Esophagus squamous epithelium (tissue), 5 donors: ENCODE results near the gene MTF2. TPM values are rescaled to one million over a fixed set of nuclear protein-coding genes. Genes with fewer than 3 reads are reported as not detected.

ENCODE experiments used
- DNase-seq: peaks from one replicate; lab custom pipeline; 2025; lab: John Stamatoyannopoulos, UW
- H3K27ac ChIP-seq, 4 donors: fragments of 200-600 bp; sonication (generic); one replicate each; pipeline ENCODE4 v1.5.1; 2016 to 2019; ENCODE audit warnings: mild to moderate bottlenecking in 1 of 4
- H3K27me3 ChIP-seq, 4 donors: fragments of 200-600 bp; sonication (generic); 1 replicate in 3 of 4; 2 replicates in 1 of 4; pipeline versions ENCODE4 v1.5.1 to v1.6.0; 2017 to 2021; ENCODE audit warnings: antibody characterized with exemption in 1 of 4
- H3K36me3 ChIP-seq, 3 donors: fragments of 200-600 bp; sonication (generic); one replicate each; pipeline ENCODE4 v1.5.1; 2016 to 2019
- H3K4me1 ChIP-seq, 3 donors: fragments of 200-600 bp; sonication (generic); one replicate each; pipeline ENCODE4 v1.5.1; 2017 to 2019
- H3K4me3 ChIP-seq, 4 donors: fragments of 200-600 bp; sonication (generic); 1 replicate in 3 of 4; 2 replicates in 1 of 4; pipeline ENCODE4 v1.5.1; 2016 to 2019; ENCODE audit warnings: mild to moderate bottlenecking in 2 of 4, moderate library complexity in 1 of 4
- H3K9me3 ChIP-seq, 3 donors: fragments of 200-600 bp; sonication (generic); one replicate each; pipeline ENCODE4 v1.5.1; 2016 to 2019
- POLR2A ChIP-seq, 4 donors: fragments of 450-650 bp; IDR thresholded peaks; one replicate each; pipeline ENCODE4 v1.6.1; 2017; ENCODE audit warnings: antibody characterized with exemption in 4 of 4, mild to moderate bottlenecking in 4 of 4, moderate library complexity in 3 of 4
- WGBS, 2 donors: methylation state at CpG; one replicate each; pipeline ENCODE4 v1.1.5; 2018; 5-methylcytosine and 5-hydroxymethylcytosine counted together
- intact Hi-C: fragments of 100-400 bp; cut with DNase I; formaldehyde crosslinking; loops from one replicate; pipeline ENCODE4 v1.15.0; 2022
- total RNA-seq, 4 donors: library from RNA; depleted of rRNA; stranded (reverse); fragments of >200 nt; gene quantifications; one replicate each; pipeline ENCODE4 v1.1.0, GENCODE V29; 2016
- TF ChIP-seq, protein P1 (sequence below), 6 experiments: fragments of 450-650 bp in 4 of 6; fragments of 200-600 bp in 2 of 6; sonication (generic) in 2 of 6; IDR thresholded peaks; one replicate each; pipeline ENCODE4 v1.5.1; 2016 to 2019; ENCODE audit warnings: antibody characterized with exemption in 6 of 6, mild to moderate bottlenecking in 4 of 6, moderate library complexity in 4 of 6
- donor health status: DM: yes; HTN: yes; CAD: no.

MTF2 gene
- total RNA-seq, 4 donors from 2014 or later = 7.0 to 18.4 (median 14.8) TPM

DNA sequence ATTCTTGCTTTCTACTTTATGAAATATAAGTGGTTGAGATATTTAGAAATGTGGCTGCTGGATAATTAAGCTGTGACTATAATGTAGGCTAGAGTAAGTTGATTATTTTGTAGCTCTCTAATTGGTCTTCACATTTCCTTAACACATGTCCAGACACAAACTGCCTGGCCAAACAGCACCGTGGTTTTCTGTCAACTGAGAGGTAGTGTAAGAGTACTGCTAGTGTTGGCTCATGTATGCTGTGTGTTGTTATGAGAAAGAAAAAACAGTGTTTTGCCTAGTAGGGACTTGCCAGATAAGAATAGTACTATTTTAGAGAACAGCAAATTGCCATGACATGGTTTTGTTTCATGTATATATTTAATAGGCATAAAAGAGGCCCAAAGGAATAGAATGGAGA, 64.1 kb downstream of the MTF2 start:
- DNase-seq = no peak
- no peak for TF ChIP-seq POLR2A (IDR thresholded peaks at IDR 0.05)
- no peak overlapping the region for H3K27ac ChIP-seq
- H3K27me3 ChIP-seq = no peaks in the 10 kb centered on the region
- peaks cover 0 to 26% (median 5%) of the 10 kb centered on the region in 3 donors for H3K36me3 ChIP-seq
- intact Hi-C loops = no loop called here
- H3K4me1 ChIP-seq = peaks cover 0 to 9% (median 0%) of the 10 kb centered on the region in 3 donors
- H3K4me3 ChIP-seq = no peak overlapping the region
- WGBS, 2 donors = 25 to 40% methylated on average over 1 of the region's 1 CpG
- H3K9me3 ChIP-seq = no peaks in the 10 kb centered on the region

DNA sequence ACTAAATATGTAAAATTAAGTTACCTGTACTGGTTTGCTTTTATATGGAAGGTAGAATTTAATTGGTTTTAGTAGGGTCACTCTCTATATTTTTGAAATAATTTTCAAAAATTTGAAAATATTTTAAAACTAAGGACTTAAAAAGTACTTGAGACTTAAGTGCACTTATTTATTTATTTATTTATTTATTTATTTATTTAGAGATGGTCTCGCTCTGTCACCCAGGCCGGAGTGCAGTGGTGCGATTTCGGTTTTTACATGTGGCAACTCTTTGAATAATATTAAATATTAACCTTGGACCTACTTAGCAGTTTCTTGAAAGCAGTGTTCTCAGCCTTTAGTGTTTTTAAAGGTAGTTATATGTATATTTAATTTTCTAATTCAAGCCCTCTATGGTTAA, 64.7 kb downstream of the MTF2 start:
- Histone ChIP-seq H3K9me3 (no peaks in the 10 kb centered on the region), H3K27ac (no peak overlapping the region), H3K36me3 (peaks cover 0 to 26% (median 5%) of the 10 kb centered on the region in 3 donors), H3K27me3 (no peaks in the 10 kb centered on the region), H3K4me3 (no peak overlapping the region), H3K4me1 (peaks cover 0 to 9% (median 0%) of the 10 kb centered on the region in 3 donors)
- DNase-seq = no peak
- TF ChIP-seq POLR2A (IDR thresholded peaks at IDR 0.05) = no peak
- TF ChIP-seq, protein P1, sequence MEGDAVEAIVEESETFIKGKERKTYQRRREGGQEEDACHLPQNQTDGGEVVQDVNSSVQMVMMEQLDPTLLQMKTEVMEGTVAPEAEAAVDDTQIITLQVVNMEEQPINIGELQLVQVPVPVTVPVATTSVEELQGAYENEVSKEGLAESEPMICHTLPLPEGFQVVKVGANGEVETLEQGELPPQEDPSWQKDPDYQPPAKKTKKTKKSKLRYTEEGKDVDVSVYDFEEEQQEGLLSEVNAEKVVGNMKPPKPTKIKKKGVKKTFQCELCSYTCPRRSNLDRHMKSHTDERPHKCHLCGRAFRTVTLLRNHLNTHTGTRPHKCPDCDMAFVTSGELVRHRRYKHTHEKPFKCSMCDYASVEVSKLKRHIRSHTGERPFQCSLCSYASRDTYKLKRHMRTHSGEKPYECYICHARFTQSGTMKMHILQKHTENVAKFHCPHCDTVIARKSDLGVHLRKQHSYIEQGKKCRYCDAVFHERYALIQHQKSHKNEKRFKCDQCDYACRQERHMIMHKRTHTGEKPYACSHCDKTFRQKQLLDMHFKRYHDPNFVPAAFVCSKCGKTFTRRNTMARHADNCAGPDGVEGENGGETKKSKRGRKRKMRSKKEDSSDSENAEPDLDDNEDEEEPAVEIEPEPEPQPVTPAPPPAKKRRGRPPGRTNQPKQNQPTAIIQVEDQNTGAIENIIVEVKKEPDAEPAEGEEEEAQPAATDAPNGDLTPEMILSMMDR (IDR thresholded peaks at IDR 0.05) = no peak
- WGBS, 2 donors = 87 to 98% methylated on average over 4 of the region's 4 CpGs
- intact Hi-C loops = no loop called here

DNA sequence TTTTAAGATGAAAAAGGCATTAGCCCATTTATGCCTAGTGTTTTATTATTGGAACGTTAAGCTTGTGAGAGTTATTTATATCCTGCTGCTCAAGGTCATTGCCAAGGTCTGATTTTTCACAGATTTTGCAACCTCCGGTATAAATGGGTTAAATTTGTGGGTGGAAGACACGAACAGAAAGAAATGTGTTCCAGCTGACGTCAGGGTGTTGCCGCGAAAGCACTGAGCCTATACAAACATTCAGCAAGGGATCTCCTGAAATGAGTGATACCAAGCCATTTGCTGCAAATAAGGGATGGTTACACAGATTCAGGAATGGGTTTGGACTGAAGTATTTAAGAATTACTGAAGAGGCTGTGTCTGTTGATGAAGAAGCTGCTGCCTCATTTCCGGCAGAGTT, 68.9 kb downstream of the MTF2 start:
- Histone ChIP-seq H3K36me3 (peaks cover 0 to 50% (median 0%) of the 10 kb centered on the region in 3 donors), H3K27me3 (no peaks in the 10 kb centered on the region), H3K4me3 (no peak overlapping the region), H3K9me3 (no peaks in the 10 kb centered on the region), H3K27ac (no peak overlapping the region), H3K4me1 (peaks cover 0 to 4% (median 0%) of the 10 kb centered on the region in 3 donors)
- DNase-seq = no peak
- intact Hi-C loops = no loop called here
- WGBS, 2 donors = 48 to 54% methylated on average over 7 of the region's 7 CpGs
- TF ChIP-seq, protein P1 (IDR thresholded peaks at IDR 0.05) = no peak
- TF ChIP-seq POLR2A (IDR thresholded peaks at IDR 0.05) = no peak

DNA sequence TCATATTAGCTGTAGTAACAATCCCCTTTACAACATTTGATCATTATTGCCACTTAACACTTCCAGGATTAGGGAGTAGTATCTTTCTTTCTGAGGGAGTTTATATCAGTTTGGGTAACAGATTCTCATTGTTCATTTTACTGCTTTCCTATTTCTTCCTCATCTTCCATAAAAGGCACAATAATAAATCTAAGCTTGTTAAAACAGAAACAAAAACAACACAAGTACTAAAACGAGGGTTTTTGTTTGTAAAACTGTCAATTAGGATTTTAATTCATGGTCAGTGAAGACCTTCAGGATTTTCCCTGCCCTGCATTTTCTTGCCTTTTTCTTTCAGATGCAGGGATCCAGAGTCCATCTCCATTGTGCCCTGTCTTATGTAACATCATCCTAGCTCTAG, 71.6 kb downstream of the MTF2 start:
- no peaks in the 10 kb centered on the region for H3K9me3 ChIP-seq
- H3K27ac ChIP-seq = no peak overlapping the region
- TF ChIP-seq, protein P1 (IDR thresholded peaks at IDR 0.05) = no peak
- TF ChIP-seq POLR2A (IDR thresholded peaks at IDR 0.05) = no peak
- no peaks in the 10 kb centered on the region for H3K4me1 ChIP-seq
- DNase-seq = no peak
- intact Hi-C loops = no loop called here
- H3K27me3 ChIP-seq = no peaks in the 10 kb centered on the region
- no peak overlapping the region for H3K4me3 ChIP-seq
- 21 to 29% methylated on average over 1 of the region's 1 CpG for WGBS, 2 donors
- H3K36me3 ChIP-seq = peaks cover 0 to 76% (median 0%) of the 10 kb centered on the region in 3 donors

DNA sequence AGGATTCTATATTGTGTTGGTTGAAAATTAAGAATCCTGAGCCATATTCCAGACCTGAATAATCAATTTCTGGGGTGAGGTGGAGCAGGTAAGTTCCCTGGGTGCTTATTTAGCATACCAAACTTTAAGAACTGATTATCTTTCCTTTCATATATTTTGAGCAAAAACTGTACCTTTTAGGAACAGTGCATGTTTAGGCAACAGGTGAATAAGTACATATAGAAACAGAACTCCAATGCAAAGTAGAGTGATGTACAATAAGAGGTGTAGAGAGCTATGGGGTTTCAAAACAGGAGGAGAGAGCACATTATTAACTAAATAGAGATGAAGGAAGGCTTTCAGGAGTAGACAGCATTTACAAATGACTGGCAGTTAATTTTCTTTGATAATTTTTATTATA, 72.4 kb downstream of the MTF2 start:
- no peaks in the 10 kb centered on the region for H3K4me1 ChIP-seq
- H3K36me3 ChIP-seq = peaks cover 0 to 84% (median 0%) of the 10 kb centered on the region in 3 donors
- intact Hi-C loops = no loop called here

More for the DNA sequence above, 72.4 kb downstream of the MTF2 start:
- no peaks in the 10 kb centered on the region for H3K27me3 ChIP-seq
- TF ChIP-seq POLR2A (IDR thresholded peaks at IDR 0.05) = no peak
- TF ChIP-seq, protein P1 (IDR thresholded peaks at IDR 0.05) = no peak
- DNase-seq = no peak
- no peak overlapping the region for H3K27ac ChIP-seq
- no peak overlapping the region for H3K4me3 ChIP-seq
- H3K9me3 ChIP-seq = no peaks in the 10 kb centered on the region
